ENCODE data around the gene TRPM5. TPM values are rescaled to one million over a fixed set of nuclear protein-coding genes. Genes with fewer than 3 reads are reported as not detected.
A peak's percentile ranks its signal among the peaks of the same experiment; 100 is the strongest.

The TRPM5 gene
- total RNA-seq, 2 experiments from 2014 or later: not detected

DNA sequence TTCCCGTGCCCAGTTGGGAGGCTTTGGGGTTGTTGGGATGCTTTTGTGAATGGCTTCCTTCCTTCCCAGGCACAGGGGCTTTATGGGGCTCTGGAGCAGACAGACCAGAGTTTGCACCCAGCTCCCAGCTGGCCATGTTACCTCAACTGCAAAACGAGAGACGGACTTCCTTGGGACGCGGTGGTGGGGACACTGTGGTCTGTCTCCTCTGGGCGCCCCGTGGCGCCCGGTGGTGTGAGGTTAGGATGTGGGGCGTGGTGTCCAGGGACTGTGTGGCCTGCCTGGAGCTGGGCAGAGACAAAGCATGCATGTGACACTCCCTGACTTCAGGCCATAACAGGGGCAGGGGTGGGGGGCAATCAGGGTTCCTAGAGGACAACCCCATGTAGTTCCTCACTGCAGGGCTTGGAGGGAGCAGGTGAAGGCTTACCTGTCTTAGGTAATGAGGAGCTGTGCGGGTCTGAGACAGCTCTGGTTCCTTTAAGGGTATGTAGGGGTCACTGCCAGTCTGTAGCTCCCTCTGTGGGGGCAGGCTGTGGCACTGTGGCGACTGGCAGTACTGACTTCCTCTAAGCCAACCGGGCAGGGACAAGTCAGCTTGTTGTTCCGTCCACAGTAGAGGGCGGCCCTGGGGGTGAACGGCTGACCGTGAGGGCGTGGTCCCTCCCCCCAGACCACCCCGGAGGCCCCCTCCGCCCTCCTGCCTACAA is 14.9 kb upstream of the TRPM5 start:
- Mint-ChIP-seq H3K36me3 (no peaks in the 10 kb centered on the region), H3K27ac (no peak overlapping the region), H3K27me3 (peaks cover 14% of the 10 kb centered on the region), H3K4me1 (peaks cover 4% of the 10 kb centered on the region), H3K9me3 (ENCODE audit: low read depth) (no peaks in the 10 kb centered on the region), H3K4me3 (no peak overlapping the region)
- CTCF ChIA-PET: interaction anchor here (0.6 to 1.3 kb wide), 3 partner anchors 38 to 74 kb away, joined by 3 to 4 read pairs (median 3); no protein-coding TSS in a partner anchor
- ATAC-seq: no peak
- no peak for DNase-seq

DNA sequence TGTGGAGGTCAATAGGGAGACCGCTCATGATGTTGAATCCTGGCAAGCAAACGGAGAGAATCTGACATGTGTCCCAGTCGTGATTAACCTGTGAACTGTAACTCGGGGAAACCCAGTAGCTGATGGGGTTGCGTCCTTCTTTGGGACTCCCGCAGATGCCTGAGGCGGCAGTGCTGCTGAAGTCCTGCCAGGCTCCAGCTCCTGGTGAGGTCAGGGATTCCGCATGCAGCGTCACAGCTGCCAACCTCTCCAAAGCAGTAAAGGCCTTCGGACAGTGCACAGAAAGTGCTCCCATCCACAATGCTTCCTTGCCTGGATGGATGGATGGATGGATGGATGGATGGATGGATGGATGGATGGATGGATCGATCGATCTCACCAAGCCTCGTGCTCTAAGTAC is 14.0 kb upstream of the TRPM5 start:
- Mint-ChIP-seq H3K36me3 (no peaks in the 10 kb centered on the region), H3K9me3 (ENCODE audit: low read depth) (no peaks in the 10 kb centered on the region), H3K27ac (no peak overlapping the region), H3K4me3 (no peak overlapping the region), H3K27me3 (peaks cover 14% of the 10 kb centered on the region), H3K4me1 (peaks cover 4% of the 10 kb centered on the region)
- CTCF ChIA-PET: interaction anchor here (1.0 kb wide), 1 partner anchor 38 kb away, joined by 3 read pairs; no protein-coding TSS in a partner anchor
- ATAC-seq (no peak), DNase-seq (no peak)

DNA sequence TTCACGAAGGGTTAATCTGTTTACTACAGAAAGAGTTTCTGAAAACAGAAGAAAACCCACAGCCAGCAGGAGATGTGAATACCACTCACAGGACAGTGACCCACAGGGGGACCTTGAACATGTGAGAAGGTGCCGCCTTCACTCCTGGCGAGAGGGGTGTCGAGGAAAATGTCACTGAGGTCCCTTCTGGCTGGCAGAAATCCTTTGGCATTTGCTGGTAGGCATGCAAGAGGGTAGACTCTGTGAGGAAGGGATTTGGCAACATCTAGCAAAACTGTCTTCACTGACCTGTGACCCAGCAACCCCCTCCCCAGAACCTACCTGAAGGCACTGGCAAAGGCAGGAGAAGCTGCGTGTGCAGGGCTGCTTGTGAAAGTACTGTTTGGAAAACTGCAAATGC is 9.1 kb upstream of the TRPM5 start:
- no peak for ATAC-seq
- Mint-ChIP-seq H3K27me3 (peaks cover 17% of the 10 kb centered on the region), H3K4me3 (no peak overlapping the region), H3K27ac (no peak overlapping the region), H3K36me3 (no peaks in the 10 kb centered on the region), H3K4me1 (no peaks in the 10 kb centered on the region), H3K9me3 (ENCODE audit: low read depth) (no peaks in the 10 kb centered on the region)
- no peak for DNase-seq
- CTCF ChIA-PET: interaction anchor here (0.6 kb wide), 1 partner anchor 1434 kb away, joined by 3 read pairs; no protein-coding TSS in a partner anchor

DNA sequence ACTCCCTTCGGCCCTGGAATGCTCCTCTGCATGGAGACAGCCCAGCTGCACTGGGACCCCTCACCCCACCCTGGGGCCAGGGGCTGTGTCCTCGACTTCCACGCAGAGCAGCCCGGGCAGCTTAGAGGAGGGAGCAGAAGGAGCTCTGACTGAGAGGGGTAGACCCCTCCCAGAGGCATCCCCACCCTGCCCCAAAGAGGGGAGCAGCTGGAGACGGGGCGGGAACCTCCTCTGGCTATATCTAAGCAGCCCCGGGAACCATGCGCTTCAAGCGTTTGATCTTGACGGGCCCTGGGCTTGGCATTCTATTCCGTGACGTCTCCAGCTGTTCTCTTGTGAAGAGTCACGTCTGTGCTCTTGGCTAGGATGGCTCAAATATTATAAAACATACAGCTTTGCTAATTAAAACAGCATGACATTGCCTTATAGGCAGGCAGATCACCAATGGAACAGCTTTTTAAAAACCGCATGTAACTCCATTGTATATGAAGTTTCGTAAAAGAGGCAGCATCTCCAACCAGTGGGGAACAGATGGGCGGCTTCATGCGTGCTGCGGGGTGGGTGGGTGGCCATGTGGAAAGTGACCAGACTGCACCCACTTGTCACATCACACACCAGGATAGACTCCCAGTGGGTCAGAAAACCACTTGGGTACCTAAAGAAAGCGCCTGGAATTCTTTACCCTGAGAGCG is 8.2 kb upstream of the TRPM5 start:
- no peaks in the 10 kb centered on the region for H3K36me3 Mint-ChIP-seq
- H3K9me3 Mint-ChIP-seq (ENCODE audit: low read depth): no peaks in the 10 kb centered on the region
- no peak overlapping the region for H3K4me3 Mint-ChIP-seq
- peaks cover 17% of the 10 kb centered on the region for H3K27me3 Mint-ChIP-seq
- DNase-seq (no peak), ATAC-seq (no peak)
- CTCF ChIA-PET: interaction anchor here (1.0 kb wide), 1 partner anchor 32 kb away, joined by 3 read pairs; no protein-coding TSS in a partner anchor
- peaks cover 2% of the 10 kb centered on the region for H3K4me1 Mint-ChIP-seq
- H3K27ac Mint-ChIP-seq: no peak overlapping the region

DNA sequence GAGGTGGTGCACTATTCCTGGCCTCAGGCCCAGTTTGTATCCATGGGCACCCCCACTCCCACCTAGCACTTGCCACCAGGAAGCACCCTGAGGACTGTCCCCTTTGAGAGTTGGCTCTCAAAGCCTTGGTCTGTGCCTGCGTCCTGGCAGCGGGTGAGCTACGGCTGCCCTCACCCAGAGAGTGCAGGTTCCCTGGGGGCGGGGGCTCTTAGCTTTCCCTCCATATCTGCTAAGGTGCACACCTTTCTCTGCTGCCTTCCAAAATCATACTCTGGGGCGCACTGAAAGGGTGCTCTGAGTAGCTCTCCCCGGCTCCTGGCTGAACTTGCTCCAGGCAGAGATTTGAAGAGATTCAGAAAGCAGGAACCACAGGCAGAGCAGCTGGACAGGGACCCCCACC is 7.6 kb upstream of the TRPM5 start:
- H3K9me3 Mint-ChIP-seq (ENCODE audit: low read depth): no peaks in the 10 kb centered on the region
- peaks cover 8% of the 10 kb centered on the region for H3K4me1 Mint-ChIP-seq
- H3K27ac Mint-ChIP-seq: peak overlapping the region; percentile 15
- no peak for ATAC-seq
- H3K27me3 Mint-ChIP-seq: peaks cover 16% of the 10 kb centered on the region
- CTCF ChIA-PET: interaction anchor here (1.0 kb wide), 1 partner anchor 31 kb away, joined by 3 read pairs; no protein-coding TSS in a partner anchor
- H3K4me3 Mint-ChIP-seq: no peak overlapping the region
- DNase-seq: no peak
- H3K36me3 Mint-ChIP-seq: no peaks in the 10 kb centered on the region

DNA sequence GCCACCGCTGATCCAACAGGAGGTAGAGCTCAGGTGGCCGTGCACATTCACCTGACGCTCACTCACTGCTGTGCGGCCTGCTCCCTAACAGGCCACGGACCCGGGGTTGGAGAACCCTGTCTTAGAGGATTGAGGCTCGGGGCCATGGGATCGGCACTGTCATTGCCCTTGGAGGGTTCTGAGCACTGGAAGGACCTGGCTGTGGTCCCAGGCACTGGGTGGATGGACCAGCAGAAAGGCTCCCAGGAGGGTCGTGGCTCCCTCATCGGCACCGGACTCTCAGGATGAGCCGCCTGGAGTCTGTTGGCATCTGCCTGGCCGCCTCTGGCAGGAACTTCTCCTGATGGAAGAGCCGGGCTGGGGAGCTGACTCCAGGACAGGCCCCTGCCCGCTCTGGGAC is 7.0 kb upstream of the TRPM5 start:
- Mint-ChIP-seq H3K36me3 (no peaks in the 10 kb centered on the region), H3K27ac (no peak overlapping the region), H3K27me3 (peaks cover 14% of the 10 kb centered on the region), H3K9me3 (ENCODE audit: low read depth) (no peaks in the 10 kb centered on the region), H3K4me1 (peaks cover 13% of the 10 kb centered on the region), H3K4me3 (no peak overlapping the region)
- no peak for ATAC-seq
- no peak for DNase-seq
- CTCF ChIA-PET: interaction anchor here (1.0 kb wide), 1 partner anchor 30 kb away, joined by 3 read pairs; no protein-coding TSS in a partner anchor

DNA sequence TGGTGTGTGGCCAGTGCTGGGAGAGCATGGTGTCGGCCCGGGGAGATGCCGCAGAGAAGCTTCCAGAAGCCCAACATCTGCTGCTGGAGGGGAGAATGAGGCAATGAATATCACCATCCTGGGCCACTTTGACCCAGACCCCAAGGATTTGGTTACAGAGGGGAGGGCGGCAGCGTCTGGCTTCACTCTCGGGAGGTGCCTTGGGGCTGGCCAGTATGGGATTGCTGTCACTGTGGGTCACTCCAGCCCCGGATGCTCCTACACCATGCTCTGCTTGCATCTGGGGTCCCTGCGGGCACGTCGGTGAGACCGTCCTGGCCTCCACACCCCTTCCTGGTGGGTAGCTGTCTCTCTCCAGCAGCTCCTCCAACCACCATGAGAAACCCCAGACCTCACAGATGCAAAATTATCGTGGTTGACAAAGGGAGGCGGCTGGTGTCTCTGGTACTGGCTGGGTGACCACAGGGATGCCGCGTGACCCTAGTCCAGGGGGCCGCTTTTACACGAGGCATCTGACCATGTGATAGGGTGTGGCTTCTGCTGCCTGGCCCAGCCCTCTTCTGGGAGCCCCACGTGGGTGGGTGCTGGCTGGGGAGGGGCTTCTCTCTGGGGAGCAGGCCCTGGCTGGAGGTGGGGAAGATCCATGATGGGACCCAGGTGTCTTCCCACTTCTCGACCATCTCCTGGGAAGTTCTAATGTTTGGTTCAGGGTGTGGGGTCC is 6.2 kb upstream of the TRPM5 start:
- CTCF ChIA-PET: interaction anchor here (1.2 to 1.5 kb wide), 3 partner anchors 17 to 639 kb away, joined by 3 to 4 read pairs (median 3); no protein-coding TSS in a partner anchor
- H3K9me3 Mint-ChIP-seq (ENCODE audit: low read depth): no peaks in the 10 kb centered on the region

DNA sequence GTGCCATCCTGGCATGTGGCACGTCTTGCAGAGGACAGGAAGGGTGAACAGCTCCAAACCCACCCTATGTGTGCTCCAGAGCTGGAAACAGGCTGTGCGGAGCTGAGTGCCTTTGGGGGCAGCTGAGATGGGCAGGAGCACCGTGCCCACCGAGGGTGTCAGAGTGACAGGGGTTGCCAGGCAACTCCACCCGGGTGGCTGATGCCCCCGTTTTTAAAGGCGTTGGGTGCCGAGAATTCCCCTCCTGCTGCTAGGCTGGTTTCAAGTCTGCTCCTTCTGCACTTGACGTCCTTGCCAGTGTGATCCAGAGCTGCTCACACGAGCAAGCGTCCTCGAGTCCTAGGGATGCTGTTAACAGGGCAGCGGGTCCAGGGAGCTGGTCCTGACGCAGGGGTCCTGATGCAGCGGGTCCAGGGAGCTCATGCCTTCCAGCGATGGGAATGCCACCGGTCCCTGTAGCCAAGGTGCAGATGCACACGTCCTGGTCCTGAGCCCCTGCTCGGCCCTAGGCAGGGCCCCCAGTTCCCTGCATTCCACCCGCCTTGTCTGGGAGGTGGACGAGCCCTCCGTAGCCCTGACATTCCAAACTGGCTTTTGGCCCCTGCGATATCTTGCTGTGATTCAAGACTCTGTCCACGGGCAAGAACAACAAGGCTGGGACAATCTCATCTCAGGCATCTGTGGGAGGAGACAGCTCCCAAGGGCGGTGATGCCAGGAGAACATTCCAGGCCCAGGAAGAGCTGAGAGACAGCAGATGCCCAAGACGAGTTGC is 5.4 kb upstream of the TRPM5 start:
- CTCF ChIA-PET: interaction anchor here (1.2 to 1.5 kb wide), 3 partner anchors 18 to 639 kb away, joined by 3 to 4 read pairs (median 3); no protein-coding TSS in a partner anchor
- Mint-ChIP-seq H3K4me3 (no peak overlapping the region), H3K36me3 (no peaks in the 10 kb centered on the region), H3K27ac (no peak overlapping the region), H3K27me3 (peaks cover 9% of the 10 kb centered on the region), H3K4me1 (peaks cover 17% of the 10 kb centered on the region), H3K9me3 (ENCODE audit: low read depth) (no peaks in the 10 kb centered on the region)
- ATAC-seq: no peak
- no peak for DNase-seq

More for the DNA sequence above, 6.2 kb upstream of the TRPM5 start:
- ATAC-seq: no peak
- no peak overlapping the region for H3K4me3 Mint-ChIP-seq
- H3K27ac Mint-ChIP-seq: no peak overlapping the region
- DNase-seq: no peak
- no peaks in the 10 kb centered on the region for H3K36me3 Mint-ChIP-seq
- H3K27me3 Mint-ChIP-seq: peaks cover 9% of the 10 kb centered on the region
- H3K4me1 Mint-ChIP-seq: peaks cover 14% of the 10 kb centered on the region

DNA sequence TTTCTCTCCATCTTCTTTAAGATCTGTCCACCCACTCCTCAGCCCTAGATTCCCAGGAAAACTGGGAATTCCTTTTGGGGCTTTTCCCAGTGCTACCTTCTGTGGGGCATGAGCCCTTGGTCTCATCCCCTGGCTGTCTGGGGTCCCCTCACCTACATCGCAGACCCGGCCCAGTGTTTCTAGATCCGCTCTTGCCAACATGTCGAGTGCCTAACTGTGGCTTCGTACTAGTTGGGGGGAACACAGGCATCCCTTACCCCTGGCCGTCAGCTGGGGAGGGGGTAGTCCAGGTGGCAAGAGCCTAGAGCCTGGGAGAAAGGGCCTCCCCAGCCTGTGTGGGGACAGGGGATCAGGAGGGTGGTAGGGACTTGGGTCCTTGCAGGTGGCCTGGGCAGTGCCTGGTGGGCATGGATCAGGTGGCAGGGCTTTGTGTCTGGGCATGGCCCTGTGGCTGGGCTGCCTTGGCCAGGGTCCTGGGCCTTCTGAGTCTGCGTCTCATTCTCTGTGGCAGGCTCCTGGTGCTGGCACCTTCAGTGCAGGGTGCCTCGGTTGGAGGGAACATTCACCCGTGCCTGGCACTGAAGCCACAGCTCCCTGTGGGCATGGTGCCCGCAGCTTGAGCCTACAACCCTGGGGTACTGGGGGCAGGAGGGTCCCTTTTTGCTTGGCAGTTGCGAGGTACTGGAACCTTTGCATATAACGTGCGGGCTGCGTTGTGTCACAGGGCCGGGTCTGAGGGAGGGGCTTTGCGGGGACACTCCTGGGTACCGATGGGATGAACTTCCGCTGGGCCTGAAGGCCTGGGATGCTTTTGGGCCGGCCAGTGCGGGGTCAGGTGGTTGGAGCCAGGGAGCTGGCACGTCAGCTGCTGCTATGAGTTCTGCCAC is 4.6 kb upstream of the TRPM5 start:
- Mint-ChIP-seq H3K4me1 (peaks cover 17% of the 10 kb centered on the region), H3K27ac (no peak overlapping the region), H3K9me3 (ENCODE audit: low read depth) (no peaks in the 10 kb centered on the region), H3K4me3 (no peak overlapping the region), H3K36me3 (no peaks in the 10 kb centered on the region), H3K27me3 (peaks cover 7% of the 10 kb centered on the region)
- DNase-seq (no peak), ATAC-seq (no peak)
- CTCF ChIA-PET: interaction anchor here (1.2 to 1.5 kb wide), 3 partner anchors 18 to 640 kb away, joined by 3 to 4 read pairs (median 3); no protein-coding TSS in a partner anchor

DNA sequence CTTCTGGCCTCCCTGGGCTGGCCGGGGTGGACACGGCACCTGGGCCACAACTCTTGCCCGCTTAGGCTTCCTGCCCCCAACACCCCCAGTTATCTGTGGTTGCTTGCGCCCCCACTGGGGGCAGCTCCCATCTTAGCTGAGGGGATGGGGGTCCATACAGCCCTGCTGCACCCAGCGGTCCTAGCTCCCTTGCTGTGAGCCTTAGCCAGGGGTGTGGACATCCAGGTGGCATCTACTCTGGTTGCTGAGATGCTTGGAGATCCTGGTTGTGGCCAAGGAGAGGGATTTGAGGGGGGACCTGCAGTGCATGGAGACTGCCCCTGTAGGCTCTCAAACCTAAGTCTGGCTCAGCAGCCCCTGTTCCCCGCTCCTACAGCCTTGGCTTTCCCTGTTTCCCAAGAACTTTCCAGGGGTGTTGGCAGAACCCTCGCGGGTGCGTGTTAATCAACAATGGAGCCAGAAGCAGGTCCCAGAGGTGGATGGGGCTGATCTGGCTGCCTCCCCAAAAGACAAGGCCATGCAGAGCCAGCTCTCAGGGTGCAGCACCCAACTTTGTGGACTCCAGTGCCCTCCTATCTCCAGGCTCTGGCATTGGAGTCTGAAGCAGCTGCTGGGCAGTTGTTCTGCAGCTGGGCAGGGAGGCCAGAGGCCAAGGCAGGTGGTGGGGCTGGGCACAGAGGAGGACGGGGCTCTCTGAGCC is 3.8 kb upstream of the TRPM5 start:
- Mint-ChIP-seq H3K4me3 (no peak overlapping the region), H3K4me1 (peaks cover 20% of the 10 kb centered on the region), H3K27me3 (peaks cover 13% of the 10 kb centered on the region), H3K9me3 (ENCODE audit: low read depth) (no peaks in the 10 kb centered on the region), H3K36me3 (no peaks in the 10 kb centered on the region), H3K27ac (no peak overlapping the region)
- CTCF ChIA-PET: interaction anchor here (1.1 to 2.8 kb wide), 2 partner anchors 84 to 444 kb away, joined by 3 to 15 read pairs; no protein-coding TSS in a partner anchor
- ATAC-seq (no peak), DNase-seq (no peak)

DNA sequence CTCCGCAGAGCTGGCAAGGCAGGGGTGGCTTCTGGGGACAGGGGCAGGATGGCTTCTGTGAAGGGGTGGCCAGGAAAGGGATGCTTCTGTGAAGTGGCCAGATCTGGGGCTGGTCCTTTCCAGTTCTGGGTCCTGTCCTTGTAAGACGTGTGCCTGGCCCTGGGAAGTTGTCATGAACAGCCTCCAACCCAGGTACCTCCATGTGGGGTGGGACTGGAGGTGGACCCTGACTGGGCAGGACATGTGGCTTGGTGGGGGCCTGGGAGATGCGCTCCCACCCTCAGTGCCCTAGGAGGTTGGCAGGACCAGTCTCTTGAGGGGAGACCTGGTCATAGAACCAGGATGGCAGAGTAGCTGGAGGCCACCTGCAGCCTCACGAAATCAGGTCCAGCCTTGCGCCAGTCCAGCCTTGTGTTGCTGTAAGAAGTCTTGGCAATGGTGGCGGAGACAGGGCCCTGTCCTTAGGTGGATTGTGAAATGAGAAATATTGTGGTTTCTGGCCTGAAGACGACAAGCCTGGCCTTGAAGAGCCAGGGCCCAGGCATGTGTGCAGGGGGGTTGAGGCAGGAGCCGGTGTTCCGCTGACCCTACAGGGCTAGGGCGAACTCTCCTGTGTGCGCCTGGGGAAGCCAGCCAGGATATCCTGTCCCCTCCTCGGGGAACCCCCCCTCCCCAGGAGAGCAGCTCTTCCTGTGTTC is 3.1 kb upstream of the TRPM5 start:
- no peak for ATAC-seq
- CTCF ChIA-PET: interaction anchor here (0.8 to 2.8 kb wide), 4 partner anchors 26 to 444 kb away, joined by 3 to 15 read pairs (median 4); no protein-coding TSS in a partner anchor
- DNase-seq: no peak

More for the DNA sequence above, 3.1 kb upstream of the TRPM5 start:
- H3K27me3 Mint-ChIP-seq: peaks cover 16% of the 10 kb centered on the region
- H3K9me3 Mint-ChIP-seq (ENCODE audit: low read depth): no peaks in the 10 kb centered on the region
- peak overlapping the region; percentile 55 for H3K4me3 Mint-ChIP-seq
- H3K27ac Mint-ChIP-seq: peak overlapping the region; percentile 70
- peaks cover 26% of the 10 kb centered on the region for H3K4me1 Mint-ChIP-seq
- H3K36me3 Mint-ChIP-seq: no peaks in the 10 kb centered on the region

All from activated CD8-positive, alpha-beta memory T cell treated with anti-CD3 and anti-CD28 coated beads, Interleukin-2, amount 10 ng/mL, durations not matched to agents 7 days and 5 days (primary cell).